GM21619 (cell line): ENCODE measurements around the gene RABGGTA.

Experiments
- ATAC-seq: cut with Tn5 transposase; IDR thresholded peaks from one replicate; pipeline ENCODE4 v1.9.1; 2021; ENCODE audit not compliant: unreplicated experiment

The RABGGTA gene

DNA sequence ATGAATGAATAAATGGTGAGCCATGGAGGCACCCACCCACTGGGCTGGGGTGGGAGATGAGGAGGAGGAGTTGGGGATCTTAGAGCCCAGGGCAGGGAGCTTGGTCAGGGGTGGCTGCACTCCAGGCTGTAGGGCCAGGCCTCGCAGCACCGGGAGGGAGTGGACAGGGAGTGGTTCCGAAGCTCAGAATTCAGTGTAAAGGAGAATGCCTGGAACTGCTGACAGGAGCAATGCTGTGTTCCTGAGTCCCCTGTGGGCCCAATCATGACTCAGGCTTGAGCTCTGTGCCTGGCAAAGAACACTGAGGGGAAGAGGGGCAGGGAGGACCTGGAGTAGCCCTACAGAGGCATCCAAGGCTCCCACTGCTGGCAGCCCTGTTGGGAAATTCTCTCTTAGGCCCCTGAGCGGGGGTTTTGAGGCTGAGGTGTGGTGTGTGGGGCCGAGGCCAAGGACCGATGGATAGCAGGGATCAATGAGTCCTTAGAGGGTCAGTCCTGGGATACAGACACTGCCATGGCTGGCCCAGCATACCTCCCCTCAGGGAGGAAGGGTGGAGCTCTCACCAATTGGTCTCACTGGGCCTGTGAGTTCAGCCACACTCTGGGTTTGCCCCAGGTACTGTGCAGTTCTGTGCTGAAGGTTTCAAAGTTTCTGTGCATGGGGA is 9.5 kb upstream of the RABGGTA start:
- ATAC-seq, result no peak

DNA sequence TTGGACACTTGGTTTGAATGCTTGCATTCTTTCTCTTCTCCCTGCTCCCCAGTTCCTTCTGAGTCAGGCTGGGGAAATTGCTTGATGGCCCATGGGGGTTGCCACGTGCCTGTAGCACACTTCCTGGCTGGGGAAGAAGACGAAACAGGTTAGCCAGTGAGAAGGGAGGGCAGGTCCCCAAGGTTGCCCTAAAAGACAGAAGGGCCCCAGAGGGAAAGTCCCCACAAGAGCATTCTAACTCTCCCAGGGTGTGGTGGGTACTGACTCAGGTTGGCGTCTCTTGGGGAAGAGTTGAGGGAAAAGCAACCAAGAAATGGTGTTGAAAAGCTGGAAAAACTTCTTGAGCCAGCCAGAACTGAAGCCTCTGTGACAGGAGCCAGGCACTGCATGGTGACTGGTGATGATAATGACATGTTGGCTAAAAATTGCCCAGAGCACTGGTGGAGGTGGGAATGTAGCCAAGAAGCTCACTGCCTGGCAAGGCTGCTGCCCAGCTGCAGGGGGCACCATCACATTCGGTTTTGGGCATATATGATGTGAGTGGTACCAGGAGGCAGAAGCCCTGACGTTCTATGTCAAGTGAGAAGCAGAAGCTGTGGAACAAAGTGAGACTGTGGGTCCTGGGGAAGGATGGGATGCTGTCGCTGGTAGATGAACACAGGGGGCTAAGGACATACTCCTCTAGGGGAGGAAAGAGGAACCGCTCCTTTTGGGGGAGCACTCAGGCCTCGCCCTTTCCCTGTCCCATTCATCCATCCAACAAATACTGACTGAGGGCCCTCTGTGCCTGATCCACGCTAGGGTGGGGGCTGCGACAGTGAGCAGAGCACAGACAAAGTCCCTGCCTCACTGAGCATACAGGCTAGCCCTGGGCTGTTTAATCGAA is 8.1 kb upstream of the RABGGTA start:
- ATAC-seq, result no peak

DNA sequence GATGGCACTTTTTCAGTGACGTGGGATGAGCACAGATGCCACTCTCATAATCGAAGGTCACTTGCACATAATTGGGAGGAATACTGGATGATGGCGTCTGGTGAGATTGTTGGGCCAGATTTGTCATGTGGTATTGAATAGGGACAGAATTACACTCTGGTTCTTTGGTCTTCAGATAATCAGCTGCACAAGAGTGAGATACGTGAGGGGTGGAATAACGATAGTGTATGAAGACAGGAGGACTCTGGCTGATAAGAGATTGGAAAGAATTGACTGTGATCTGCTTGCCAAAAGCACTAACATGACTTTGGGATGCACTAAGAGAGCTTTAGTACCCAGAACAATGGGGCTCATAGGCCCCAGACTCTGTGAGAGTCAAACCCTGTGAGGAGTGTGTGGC is 7.0 kb upstream of the RABGGTA start:
- no peak for ATAC-seq

DNA sequence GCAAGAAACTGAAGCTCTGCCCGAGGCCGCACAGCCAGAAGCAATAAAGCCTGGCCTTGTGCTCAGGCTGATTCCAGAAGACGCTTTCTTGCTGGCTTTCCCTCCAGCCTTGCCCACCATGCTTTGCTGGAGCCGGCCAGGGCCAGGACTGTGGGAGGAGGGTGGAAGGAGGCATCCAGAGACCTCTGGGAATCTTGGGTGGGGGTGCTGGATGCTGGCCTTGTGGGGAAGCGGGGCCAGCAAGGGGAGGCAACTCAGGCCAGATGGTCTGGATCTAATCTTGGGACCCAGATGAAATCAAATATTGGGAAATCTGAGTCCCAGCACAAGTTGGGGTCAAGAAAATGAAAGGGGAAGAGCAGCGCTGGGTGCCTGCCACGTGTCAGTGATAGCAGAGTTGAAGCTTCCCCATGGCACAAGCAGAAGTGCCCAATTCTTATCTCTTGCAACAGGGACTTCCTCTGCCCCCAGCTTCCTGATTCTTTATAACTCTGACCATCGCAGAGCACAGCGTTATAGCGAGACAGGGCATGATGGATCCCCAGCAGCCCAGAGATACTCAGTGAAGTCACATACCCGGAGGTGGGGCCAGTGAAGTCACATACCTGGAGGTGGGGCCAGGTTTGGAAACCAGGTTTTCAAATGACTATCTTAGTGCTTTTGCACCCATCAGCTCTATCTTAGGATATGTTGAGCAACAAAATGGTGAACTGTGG is 6.4 kb upstream of the RABGGTA start:
- ATAC-seq, result no peak

DNA sequence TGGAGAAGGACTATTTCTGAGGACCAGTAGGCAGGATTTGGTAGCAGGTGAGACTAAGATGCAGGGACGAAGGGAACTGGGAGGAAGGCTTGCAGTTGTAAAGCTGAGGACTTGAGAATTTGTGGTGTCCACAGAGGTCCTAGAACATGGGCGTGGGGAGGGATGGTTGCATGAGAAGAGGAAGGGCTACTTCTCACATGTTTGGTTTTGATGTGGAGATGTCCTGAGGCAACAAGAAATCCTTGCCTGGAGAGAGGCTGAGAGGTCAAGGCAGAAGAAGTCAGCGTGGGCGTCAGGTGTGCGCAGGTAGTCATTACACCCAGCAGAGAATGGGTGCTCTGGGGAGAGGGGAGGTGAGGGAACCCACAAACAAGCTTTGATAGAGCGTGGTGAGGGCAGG is 5.7 kb upstream of the RABGGTA start:
- no peak for ATAC-seq

DNA sequence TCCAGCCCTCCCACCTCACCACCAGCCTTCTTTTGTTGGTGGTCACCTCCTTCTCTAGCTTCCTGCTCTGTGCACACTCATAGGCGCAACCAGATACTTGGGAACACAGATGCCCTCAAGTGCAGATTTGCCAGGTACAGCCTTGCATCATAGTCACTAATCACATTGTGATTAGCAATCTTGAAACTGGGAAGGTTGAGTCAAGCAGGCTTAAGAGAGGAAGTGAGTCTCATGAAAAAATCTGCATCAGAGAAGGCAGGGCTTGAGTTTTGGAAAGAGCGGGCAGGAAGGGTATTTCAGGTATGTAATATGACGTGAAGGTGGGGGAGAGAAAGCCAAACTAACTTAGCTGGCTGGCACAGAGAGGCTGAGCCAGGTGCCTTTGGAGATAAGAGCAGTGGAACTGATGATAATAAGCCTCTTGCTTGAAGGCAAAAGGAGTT is 2.7 kb upstream of the RABGGTA start:
- ATAC-seq, result peak; percentile 34

DNA sequence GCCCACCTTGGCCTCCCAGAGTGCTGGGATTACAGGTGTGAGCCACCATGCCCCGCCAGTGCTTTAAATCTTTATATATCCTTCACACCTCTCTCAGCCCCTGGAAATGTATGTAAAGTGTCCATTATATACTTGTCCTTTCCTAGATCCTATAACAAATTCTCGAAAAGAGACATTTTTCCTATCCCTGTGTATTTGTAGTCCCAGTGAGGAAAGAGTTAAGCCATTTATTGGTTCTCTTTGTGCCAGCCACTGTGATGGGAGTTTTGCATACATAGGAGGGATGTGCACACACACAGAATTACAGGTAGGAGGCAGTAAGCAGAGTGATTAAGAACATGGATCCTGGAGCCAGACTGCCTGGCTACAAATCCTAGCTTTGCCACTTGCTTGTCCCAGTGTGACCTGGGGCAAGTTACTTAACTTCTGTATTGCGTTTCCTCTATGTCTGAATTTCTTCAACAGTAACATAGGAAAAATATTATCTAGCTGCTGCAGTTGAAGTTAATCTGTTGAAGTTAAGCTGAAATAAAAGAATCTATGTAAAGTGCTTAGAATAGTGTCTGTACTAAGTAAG is 2.1 kb upstream of the RABGGTA start:
- no peak for ATAC-seq

DNA sequence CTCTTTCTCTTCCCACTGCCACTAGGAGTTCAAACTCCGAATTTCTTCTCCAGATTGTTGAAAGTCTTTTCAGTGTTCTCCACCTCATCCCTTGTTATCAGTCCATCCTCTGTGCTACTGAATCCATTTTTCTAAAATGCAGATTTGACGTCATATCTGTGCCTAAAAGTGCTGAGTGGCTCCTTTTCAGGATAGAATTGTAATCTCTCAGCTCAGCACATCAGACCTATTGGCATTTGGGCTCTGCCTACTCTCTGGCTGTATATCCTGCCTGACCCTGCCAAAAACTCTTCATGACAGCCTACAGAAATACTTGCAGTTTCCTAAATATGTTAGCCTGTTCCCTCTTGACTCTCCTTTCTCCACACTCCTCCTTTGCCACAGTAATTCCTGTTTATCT is 1.1 kb upstream of the RABGGTA start:
- no peak for ATAC-seq

DNA sequence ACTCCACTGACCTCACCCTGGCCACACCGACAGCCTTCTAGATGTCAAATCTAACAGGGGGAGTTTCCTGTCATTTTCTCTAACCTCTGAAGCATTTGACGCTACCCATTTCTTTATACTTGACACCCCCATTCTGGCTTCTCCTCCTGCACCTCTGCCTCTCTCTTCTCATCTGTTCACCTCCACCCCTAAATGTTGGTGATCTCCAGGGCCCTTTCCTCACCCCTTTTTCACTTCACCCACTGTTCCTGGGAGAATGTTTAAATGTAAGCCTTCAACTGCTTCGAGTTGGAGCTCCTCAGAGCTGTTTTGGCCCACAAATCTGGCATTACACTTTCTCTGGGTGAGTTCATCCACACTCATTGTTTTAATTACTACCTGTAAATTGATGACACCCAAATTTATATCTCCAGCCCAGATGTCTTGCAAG is 452 bp upstream of the RABGGTA start:
- no peak for ATAC-seq

DNA sequence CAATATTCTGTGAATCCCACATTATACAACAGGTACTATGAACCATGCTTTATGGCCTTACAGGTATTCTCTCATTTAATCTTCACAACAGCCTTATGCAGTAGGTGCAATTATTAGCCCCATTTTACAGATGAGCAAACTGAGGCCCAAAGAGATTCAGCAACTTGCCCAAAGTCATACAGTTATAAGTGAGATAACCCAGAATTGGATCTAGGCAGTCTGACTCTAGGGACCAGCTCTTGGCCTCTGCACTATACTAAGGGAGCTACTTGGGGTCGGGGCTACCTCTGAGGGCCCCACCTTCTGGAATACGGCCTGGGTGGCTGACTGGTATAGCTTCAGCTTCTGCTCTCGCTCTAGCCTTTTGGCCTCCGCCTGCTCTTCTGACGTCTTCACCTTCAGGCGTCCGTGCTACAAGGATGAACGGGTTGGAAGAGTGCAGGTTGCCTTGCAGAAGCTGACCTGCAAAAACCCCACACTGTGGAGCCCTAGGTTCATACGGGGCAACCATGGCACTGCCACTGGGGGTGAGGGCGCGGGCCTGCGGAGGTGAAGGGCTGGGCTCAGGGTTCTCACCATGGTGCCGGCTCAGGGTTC is 762 bp downstream of the RABGGTA start:
- peak; percentile 2 for ATAC-seq

DNA sequence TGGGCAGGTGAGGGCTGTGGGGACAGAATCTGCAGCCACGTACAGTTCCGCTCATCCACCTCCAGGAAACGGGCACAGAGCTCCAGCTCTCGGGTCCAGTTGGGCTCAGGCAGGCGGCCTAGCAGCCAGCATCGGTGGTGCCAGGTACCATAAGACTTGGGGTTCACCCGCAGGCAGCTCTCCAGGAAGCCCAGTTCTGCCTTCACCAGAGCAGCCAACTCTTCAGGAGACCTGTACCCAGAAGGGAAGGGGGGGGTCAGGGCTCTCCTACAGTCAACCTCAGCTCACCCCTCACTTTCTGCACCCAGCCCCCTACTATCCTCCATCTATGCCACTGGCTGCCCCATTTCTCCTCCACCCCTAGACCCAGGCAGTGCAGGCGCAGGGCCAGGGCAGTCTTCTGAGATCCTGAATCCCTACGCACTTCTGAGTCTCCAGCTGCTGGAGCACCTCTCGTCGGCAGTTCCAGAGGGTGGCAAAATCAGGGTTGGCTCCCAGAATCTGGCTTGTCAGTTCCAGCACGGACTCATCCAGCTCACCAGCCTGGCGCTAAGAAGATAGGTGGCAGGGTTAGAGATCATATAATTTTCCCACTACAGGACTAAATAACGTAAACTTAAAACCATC is 1.4 kb downstream of the RABGGTA start:
- ATAC-seq, result no peak

DNA sequence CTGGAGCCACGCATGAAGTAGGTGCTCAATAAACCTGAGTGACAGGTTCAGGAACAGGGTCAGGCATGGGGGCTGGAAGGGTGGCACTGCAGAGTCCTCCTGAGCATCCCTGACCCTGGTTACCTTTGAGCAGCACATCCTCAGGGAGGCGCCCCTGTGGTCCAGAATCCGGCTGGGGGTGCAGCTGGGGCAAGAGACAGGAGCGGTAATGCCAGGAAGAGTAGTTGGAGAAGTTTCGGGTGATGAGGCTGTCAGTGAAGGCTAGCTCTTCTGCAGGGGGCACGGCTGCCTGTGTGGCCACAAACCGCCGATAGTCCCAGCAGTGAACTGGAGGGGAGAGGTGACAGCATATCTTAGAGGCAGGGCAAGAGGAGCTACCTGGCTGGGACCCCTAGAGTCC is 2.0 kb downstream of the RABGGTA start:
- no peak for ATAC-seq

DNA sequence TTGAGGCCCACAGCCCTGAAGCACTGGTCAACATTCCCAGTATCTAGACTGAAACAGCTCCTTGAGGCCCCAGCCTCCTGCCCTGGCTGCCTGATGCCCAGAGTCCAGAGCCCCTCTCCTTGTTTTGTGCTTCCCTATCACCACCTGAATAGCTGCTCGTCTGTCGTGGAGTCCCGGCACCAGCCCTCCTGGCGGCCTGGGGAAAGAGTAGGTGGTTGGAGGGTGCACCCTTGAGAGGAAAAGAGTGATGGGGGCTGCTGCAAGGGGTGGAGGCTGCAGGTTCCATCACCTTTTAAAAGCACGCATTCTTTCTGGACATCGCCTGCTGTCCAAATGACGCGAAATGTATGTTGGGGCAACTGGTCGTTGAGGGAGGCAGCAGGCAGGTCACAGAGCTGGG is 3.2 kb downstream of the RABGGTA start:
- no peak for ATAC-seq

DNA sequence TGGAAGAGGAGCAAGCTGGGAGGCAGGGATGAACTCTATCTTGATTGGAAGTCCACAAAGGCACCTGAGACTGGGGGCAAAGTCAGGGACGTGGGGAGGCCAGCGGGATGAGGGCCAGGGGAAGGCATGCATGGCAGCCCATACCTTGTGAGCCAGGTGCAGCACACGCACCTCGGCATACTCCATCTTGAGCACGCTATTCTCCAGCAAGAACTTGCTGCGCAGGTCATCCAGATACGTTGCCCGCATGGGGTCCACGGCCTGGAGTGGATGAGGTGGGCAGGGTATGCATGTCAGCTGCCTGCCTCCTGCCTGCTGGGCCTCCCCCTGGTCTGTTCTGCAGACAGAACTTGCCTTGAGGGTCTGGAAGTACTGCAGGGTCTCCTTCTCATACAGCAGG is 3.9 kb downstream of the RABGGTA start:
- ATAC-seq, result no peak

DNA sequence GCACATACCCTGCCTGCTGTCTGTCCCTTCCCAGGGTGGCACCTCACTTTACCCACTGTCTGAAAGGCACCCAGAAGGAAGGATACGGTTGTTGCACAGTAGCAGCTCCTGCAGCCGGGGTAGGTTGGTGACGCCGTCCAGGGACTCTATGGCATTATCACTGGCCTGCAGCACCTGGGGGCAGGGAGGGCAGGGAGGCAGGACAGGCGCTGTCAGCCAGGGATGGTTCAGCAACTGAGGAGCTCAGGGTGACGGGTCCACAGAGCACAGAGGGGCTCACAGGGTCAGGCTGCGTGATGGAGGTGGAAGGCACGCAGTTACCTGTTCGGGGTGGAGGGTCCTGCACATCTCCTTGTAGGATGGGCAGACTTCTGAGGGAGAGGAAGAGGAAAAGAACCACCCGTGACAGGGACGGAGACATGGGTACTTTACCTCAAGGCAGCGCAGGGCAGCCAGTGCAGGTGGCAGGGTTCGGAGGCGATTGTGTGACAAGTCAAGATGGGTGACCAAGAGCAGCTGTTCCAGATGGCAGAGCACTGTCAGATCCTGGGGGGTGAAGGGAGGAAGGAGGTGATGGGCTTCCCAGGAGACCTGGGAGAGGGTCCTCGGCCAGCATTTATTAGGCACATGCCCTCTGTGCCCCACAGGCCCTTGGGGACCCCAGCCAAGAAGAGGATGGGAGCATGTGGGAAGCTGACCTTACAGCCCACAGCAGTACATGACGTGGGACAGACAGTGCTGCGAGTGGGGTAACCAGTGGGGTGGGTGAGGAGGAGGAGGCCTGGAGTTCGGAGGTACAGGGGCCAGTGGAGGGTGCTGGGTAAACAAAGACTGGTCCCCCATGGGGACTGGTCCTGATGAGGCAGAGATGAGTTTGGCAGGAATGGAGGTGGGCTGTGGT is 4.8 kb downstream of the RABGGTA start:
- no peak for ATAC-seq

DNA sequence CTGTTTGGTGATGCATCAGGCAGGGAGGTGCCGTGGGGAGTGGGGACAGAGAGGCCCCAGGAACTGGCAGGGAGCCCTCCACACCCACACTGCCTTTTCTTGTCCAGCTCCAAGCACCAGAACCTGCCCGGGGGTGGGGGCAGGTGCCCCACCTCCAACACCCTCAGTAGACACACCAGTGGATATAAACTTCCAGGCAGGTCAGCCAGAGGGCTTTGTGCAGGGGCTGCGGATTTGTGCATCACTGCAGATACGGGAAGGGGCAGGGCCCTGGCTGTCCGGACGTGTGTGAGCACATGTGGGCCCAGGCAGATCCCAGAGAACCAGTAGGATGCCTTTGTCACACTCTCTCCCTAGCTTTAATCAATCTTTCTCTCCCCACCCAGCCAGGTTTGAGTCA is 7.1 kb downstream of the RABGGTA start:
- no peak for ATAC-seq

DNA sequence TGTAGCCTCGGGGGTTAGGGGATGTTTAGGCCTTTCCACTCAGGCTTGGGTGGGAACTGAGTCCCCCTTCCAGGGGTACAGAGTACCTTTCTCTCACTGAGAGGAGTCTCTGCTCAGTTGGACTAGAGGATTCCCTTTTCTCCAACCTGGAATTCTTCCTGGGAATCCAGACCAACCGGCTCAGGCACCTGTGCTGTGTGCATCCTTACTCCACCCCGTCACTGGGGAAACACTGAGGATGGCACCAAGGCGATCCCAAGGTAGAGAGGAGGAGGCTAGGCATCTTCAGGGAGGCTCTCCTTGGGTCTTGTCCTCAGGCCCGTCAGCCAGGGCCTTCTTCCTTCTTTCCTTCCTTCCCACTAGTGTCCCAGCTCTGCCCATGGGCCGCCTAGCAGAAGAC is 7.5 kb downstream of the RABGGTA start:
- ATAC-seq, result no peak

DNA sequence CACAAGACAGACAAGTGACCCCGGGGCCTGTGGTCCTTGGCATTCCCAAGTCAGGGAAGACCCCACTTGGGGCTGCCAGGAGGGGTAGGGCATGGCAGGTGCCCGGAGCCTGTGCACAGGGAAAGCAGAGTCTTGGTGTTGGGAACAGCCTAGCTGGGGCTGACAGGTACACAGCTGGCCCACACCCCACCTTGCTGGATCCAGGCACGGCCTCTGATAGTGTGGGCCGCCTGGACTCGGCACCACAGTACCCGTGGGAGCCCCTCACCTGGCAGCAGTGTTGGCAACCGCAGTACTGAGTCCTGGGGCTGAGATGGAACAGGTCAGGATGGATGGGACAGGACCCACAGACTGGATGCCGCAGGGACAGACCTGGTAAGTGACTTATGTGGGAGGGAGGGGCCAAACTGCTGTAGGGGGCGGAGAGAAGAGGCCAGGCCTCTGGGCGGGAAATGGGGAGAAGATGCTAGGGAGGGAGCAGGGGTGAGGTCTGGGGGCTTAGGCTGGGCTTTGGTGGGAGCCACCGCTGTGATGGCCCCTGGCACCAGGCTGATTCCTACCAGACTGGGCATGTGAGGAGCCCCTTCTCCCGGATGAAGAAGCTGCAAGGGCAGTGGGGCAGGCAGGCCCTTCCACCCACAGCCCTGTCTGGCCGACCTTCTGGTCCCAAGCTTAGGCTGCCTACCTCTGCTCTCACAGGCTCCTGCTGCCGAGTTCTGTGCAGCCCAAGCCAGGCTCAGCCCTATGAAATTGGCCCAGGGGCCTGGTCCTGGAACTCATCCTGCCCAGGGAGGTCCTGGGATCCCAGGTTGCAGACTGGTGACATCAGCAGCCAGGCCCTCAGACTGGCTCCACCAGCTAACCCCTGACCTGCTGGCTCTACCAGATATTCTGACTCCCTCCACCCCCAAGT is 8.3 kb downstream of the RABGGTA start, which contains the start of gene TGM1:
TGM1 (minus strand) TSS at position 357 of the 913 bp plus-strand sequence. CDS start 825 bp downstream, outside the sequence.
- no peak for ATAC-seq
